SIG-M5 treated with dmso at 0.1 percent for 504 hours (cell line): ENCODE data around the gene TOPAZ1.
"Not testable (repeated sequence)": the region's sequence is repeated elsewhere in the genome, so short reads cannot be mapped to it uniquely, and the experiment has no call there.

Source experiments
- DNase-seq: peaks from one replicate; lab custom pipeline; 2025; ENCODE audit not compliant: unreplicated experiment; lab: John Stamatoyannopoulos, UW

Gene TOPAZ1

GRCh38 chr3:44326515-44326914, 84.8 kb downstream of the TOPAZ1 start:
- no peak for DNase-seq

- DNase-seq: no peak
Observed at GRCh38 chr3:44329946-44330345, 88.3 kb downstream of the TOPAZ1 start.

- no peak for DNase-seq
Observed at GRCh38 chr3:44330444-44330843, 88.8 kb downstream of the TOPAZ1 start.

- no peak for DNase-seq
Observed at GRCh38 chr3:44334326-44334725, 92.6 kb downstream of the TOPAZ1 start.

- no peak for DNase-seq
Observed at GRCh38 chr3:44337248-44337785, 95.6 kb downstream of the TOPAZ1 start.

- DNase-seq: peak; percentile 95
Observed at GRCh38 chr3:44338010-44338827, 96.5 kb downstream of the TOPAZ1 start, which contains the start of gene TCAIM. TCAIM (plus strand) TSS chr3:44338766; CDS start chr3:44354783, 16,017 bp downstream.

GRCh38 chr3:44338828-44339127, 97.1 kb downstream of the TOPAZ1 start:
- no peak for DNase-seq

- DNase-seq: no peak
Observed at GRCh38 chr3:44339181-44340057, 97.7 kb downstream of the TOPAZ1 start.

GRCh38 chr3:44340058-44340395, 98.3 kb downstream of the TOPAZ1 start:
- peak; percentile 49 for DNase-seq

- DNase-seq: no peak
Observed at GRCh38 chr3:44342176-44342790, 100.6 kb downstream of the TOPAZ1 start.

GRCh38 chr3:44343421-44343820, 101.7 kb downstream of the TOPAZ1 start:
- DNase-seq: no peak

GRCh38 chr3:44346590-44346989, 104.9 kb downstream of the TOPAZ1 start:
- not testable (repeated sequence) for DNase-seq

- no peak for DNase-seq
Observed at GRCh38 chr3:44348993-44349392, 107.3 kb downstream of the TOPAZ1 start.

GRCh38 chr3:44353355-44353924, 111.8 kb downstream of the TOPAZ1 start:
- no peak for DNase-seq

GRCh38 chr3:44355362-44356033, 113.8 kb downstream of the TOPAZ1 start:
- peak; percentile 97 for DNase-seq

- no peak for DNase-seq
Observed at GRCh38 chr3:44359146-44359751, 117.6 kb downstream of the TOPAZ1 start.

- no peak for DNase-seq
Observed at GRCh38 chr3:44363591-44363990, 121.9 kb downstream of the TOPAZ1 start.

GRCh38 chr3:44365952-44366351, 124.3 kb downstream of the TOPAZ1 start:
- no peak for DNase-seq

GRCh38 chr3:44375450-44375849, 133.8 kb downstream of the TOPAZ1 start:
- DNase-seq: no peak
